Measurements from ENCODE around the gene DYRK4. TPM values are rescaled to one million over a fixed set of nuclear protein-coding genes. Genes with fewer than 3 reads are reported as not detected.
"Not testable (repeated sequence)": the region's sequence is repeated elsewhere in the genome, so short reads cannot be mapped to it uniquely, and the experiment has no call there.

DYRK4 gene
- total RNA-seq, result 47.1 and 47.8 TPM in 2 replicates

DNA sequence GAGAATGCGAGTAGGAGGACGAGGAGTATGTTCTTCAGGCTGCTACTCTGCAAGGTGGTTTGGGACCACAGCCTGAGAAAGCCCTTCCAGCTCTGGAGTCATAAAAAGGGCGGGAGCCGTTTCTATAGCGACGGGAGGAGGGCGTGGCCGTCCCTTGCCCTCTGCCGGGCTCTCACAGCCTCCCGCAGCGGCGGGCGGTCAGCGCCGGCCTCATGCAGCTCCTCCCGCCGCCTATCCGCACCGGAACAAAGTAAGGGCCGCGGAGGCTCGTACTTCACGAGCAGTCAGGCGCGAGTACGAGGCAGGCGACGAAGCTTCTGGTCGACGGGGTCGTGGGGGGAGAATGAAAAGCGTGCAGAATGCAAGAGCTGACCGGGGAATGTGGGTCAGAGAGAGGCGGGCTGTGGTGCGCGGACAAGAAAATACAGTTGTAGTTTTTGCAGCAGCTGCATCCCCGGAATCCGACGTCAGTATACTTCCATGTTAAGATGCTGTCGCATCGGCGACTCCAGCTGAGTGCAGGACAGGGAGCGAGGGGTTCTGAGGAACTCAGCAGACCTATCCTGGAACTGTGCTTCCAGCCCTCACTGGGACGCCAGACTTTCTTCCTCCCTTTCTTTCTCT lies at the start of gene DYRK4:
TSS of gene DYRK4 (plus strand) at position 175 of the 624 bp plus-strand sequence. CDS start at position 213, 38 bp downstream.
- peak; percentile 70 to 75 for DNase-seq (ENCODE audit: low read depth in 2 of 2)

DNA sequence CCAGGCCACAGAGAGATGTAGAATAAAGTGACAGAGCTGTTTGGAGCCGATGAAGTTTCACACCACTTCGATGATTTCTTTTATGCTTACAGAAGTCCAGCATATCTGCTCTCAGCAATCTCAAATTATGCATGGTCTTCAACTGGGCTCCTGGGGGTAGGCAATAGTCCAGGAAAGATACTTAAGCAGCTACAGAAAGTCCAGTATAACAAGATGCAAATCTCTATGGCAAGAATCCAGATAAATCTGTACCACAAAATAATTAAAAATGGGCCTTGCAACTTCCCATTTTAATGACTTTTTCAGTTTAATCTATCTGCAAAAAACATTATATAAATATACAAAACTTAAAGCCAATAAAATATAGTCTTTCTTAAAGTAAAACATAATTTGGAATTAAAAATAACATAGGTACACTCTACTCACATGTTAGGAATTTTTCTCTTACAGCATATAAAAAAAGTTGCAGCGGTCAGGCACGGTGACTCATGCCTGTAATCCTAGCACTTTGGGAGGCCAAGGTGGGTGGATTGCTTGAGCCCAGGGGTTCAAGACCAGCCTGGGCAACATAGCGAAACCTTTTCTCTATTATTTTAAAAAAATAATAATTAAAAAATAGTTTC lies 43.8 kb upstream of the DYRK4 start:
- DNase-seq (ENCODE audit: low read depth in 2 of 2), result peak in 1 of 2 donors; percentile 23

DNA sequence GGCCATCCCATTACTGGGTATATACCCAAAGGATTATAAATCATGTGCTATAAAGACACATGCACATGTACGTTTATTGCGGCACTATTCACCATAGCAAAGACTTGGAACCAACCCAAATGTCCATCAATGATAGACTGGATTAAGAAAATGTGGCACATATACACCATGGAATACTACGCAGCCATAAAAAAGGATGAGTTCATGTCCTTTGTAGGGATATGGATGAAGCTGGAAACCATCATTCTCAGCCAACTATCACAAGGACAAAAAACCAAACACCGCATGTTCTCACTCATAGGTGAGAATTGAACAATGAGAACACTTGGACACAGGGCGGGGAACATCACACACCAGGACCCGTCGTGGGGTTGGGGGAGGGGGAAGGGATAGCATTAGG lies 38.6 kb upstream of the DYRK4 start:
- DNase-seq (ENCODE audit: low read depth in 2 of 2), result not testable (repeated sequence)

GRCh38 chr12:4526923-4527546 lies 35.0 kb upstream of the DYRK4 start:
- peak; percentile 18 to 32 for DNase-seq (ENCODE audit: low read depth in 2 of 2)

DNA sequence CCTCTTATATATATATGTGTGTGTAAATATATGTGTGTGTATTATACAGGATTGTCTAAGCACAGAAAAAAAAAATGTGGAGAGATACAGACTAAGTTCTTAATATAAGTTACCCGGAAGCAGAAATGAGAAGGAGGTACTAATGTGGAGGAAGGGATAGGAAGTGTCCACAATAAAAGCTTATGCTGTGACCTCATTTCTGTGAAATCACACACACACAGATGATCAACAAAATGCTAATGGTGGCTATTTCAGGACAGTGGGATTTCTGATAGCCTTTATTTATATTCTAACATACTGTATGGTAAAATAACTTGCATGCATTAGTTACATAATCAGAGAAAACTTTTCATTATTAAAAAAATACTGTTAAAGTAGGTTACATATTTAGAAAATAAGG lies 31.8 kb upstream of the DYRK4 start:
- no peak for DNase-seq (ENCODE audit: low read depth in 2 of 2)

DNA sequence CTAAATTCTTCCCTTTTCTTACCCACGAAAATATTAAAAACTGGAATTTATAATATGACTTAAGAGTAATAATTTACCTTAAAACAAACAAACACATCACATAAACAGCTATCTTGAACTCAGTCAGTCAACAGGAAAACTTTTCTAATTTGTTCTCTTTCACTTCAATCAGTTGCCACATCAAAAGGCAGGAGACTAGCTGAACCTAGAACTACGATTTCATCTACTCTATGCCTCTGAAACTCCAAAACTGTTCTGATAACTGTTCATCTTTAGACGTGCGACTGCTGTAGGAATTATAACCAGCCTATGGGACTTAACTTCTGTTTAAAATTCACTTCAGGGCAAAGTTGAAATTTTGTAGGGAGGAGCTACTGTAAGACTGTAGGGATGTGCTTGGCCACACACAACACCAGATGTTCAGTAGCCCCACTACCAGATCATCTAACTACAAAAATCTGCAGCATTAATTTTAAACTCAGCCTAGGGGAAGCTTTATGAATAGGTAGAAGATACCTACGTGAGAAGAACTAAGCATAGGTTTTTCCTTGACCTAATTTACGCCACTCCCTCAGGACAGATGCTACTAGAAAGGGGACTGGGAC lies 30.9 kb upstream of the DYRK4 start:
- no peak for DNase-seq (ENCODE audit: low read depth in 2 of 2)

DNA sequence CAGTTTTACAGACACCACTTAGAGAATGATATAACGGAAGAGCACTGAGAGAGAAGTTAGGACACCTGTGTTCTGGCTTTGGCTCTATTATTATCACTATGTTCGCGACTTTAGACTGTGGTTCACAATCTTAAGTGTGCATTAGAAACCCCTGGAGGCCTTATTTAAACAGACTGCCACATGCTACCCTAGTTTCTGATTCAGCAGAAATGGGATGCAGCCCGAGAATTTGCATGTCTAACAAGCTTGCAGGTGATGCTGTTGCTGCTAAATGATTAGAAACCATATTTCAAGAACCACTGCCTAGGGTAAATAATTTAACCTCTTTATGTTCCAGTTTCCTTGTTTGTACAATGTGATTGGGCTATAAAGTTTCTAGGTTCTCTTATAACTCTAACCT lies 26.9 kb upstream of the DYRK4 start:
- DNase-seq (ENCODE audit: low read depth in 2 of 2), result no peak

DNA sequence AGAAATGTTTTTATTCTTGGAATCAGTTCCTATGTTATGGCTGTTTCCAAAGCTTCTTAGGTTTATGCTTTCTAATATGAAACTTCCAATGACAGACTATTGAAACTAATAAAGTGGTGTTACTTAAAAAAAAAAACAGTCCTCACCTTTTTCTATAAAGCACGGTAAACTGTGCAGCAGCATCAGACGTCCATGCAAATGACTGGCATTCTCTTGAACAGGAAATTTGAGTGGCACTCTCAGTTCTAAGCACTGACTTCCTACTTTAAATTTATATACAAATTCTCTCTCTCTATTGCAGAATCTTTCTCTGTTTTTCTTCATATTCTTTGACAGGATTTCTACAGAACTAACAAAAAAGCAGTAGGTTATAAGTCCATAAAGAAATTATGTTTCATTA lies 26.1 kb upstream of the DYRK4 start:
- DNase-seq (ENCODE audit: low read depth in 2 of 2), result no peak

DNA sequence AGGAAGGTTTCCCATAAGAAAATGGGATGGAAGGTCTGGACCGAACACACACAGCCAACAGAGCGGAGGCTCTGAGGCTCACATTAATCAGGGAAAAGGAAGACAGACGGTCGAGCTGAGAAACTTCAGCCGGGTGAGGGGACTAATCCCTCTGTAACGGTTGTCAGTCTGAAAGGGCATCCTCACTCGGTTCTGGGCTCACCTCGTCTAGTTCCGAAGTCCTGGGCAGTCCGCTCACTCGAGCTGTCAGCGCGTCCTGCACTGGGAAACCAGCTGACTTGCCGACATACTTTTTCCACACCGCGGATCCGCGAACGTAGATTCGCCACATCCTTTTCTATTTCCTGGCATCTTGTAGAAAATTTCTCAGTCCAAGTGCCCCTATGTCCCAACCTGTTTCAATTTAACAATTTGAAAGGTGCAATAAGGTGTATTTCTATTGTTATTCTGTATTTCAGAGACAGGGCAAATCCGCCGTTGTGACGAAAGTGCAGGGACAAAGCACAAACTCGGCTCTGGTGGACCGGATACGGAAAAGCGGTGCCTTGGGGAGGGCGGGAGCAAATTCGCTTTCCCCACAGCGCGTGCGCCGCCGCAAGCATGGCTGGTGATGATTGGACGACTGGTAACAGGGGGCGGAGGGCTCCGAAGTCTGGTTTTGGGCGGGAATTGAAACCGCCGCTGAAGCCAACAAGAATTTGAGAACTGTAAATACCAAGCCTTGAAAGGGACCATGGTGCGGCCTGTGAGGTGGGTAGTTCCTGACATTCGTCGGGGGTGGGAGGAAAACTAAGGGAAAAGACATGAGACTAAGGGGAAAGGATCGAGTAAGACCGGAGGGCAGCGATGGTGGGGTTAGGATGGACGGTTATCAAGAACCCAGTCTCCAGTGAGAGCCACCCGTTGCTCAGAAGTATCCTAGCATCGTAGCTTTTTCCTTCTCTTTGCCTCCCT lies 23.5 kb upstream of the DYRK4 start, which contains the start of gene RAD51AP1:
TSS of gene RAD51AP1 (plus strand) at position 684 of the 954 bp plus-strand sequence. CDS start at position 734, 50 bp downstream.
- peak; percentile 99 to 100 for DNase-seq (ENCODE audit: low read depth in 2 of 2)

DNA sequence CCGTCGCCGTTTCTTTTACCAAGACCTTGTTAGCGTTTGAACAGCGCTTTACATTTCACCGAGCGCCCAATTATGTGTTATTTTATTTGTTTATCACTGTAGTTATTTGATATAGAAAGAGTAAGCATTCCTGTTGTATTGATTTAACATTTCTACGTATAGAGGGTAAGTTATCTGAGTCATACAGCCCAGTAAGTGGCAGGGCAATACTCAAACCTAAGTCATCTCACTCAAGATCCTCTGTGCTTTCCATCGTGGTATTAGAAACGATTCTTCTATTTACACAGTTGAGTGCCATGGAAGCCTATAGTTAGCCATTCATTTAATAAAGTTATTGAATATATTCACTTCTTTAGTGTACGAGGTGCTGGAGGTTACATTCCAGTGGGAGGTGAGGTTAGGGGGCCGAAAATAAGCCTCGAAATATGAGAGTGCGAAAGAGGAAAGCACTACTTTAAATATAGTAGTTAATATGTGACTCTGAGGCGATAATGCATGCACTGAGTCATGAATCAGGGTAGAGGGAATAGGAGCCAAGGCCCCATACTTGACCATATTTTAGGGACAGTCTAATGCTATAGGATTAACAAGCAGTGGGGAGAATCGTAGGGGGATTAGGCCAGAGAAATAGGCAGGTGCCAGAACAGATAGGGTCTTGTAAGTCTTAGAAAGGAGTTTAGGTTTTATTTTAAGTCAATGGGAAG lies 22.7 kb upstream of the DYRK4 start:
- DNase-seq (ENCODE audit: low read depth in 2 of 2), result no peak

- no peak for DNase-seq (ENCODE audit: low read depth in 2 of 2)
These were observed 21.8 kb upstream of the DYRK4 start for GRCh38 chr12:4540170-4540569.

GRCh38 chr12:4540638-4541037 lies 21.4 kb upstream of the DYRK4 start:
- DNase-seq (ENCODE audit: low read depth in 2 of 2), result no peak

DNA sequence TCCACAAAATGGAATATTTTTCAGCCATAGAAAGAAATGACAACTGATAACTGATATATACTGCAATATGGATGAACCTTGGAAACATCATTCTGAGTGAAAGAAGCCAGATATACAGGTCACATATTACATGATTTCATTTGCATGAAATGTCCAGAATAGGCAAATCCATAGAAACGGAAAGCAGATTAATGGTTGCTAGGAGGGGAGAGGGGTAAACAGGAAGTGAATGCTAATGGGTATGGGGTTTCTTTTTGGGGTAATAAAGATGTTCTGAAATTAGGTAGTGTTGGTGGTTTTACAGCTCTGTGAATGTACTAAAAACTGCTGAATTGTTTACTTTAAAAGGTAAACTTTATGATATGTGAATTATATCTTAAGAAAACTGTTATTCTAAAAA lies 16.8 kb upstream of the DYRK4 start:
- DNase-seq (ENCODE audit: low read depth in 2 of 2), result peak in 1 of 2 donors; percentile 12

DNA sequence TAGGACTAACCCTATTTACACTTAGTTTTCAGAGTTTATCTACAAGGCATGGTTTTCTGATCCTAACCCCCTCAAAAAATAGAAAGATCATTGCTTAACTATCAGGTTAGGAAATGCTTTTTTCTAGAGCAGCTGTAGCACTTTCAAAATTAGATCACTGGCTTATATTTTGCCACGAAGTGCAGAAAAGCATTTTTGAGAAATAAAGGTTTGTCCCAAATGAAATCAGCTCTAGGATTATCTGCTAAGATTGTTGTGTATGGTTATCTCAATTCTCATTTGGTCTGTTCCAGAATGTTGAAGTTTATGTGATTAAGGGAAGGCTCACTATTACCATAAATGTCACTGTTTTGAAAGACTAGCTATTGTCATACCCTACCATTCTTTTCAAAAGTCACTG lies 9.8 kb upstream of the DYRK4 start:
- DNase-seq (ENCODE audit: low read depth in 2 of 2), result no peak

- no peak for DNase-seq (ENCODE audit: low read depth in 2 of 2)
These were observed 8.1 kb upstream of the DYRK4 start for GRCh38 chr12:4553943-4554342.

- DNase-seq (ENCODE audit: low read depth in 2 of 2), result no peak
These were observed 6.2 kb upstream of the DYRK4 start for GRCh38 chr12:4555804-4556203.

DNA sequence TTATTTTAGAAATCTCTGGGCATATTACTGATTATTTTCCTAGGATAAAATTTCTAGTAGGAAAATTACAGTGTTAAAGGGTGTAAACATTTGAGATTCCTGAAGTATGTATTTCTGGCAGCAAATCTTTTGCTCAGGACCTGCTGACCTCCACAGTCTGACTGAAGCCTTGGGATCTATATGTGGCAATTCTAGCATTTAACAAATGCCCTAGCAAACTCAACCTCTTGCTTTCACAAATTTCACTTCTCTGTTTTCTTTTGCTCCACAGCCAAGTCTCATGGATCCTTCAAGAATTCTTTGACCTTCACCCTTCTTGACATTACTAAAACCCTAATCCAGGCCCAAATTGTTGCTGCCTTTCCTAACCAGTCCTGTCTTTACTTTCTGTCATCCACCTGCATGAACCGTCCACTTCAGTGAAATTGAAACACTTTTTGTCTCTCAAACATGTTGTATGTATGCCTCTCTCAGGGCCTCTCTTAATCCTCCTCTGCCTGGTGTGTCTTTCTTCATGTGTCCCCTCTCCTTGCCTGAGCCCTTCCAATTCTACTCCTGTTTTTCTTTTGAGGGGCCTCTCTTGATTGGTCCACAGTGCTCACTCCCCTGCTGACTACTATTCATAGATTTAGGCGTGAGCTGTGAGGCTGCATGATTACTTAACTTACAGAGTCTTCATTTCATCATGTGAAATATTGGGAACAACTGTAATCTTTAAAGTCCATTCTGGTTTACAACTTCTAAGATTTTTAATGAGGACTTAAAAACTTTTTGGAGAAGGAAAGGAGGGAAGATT lies 5.1 kb upstream of the DYRK4 start:
- no peak for DNase-seq (ENCODE audit: low read depth in 2 of 2)

- no peak for DNase-seq (ENCODE audit: low read depth in 2 of 2)
These were observed 4.4 kb upstream of the DYRK4 start for GRCh38 chr12:4557586-4557985.

- DNase-seq (ENCODE audit: low read depth in 2 of 2), result no peak
These were observed 3.8 kb upstream of the DYRK4 start for GRCh38 chr12:4558171-4558570.

- DNase-seq (ENCODE audit: low read depth in 2 of 2), result no peak
These were observed 1.3 kb downstream of the DYRK4 start for GRCh38 chr12:4563336-4563735.
